Measurements from ENCODE around the gene ALG11. TPM values are rescaled to one million over a fixed set of nuclear protein-coding genes. Genes with fewer than 3 reads are reported as not detected.
A peak's percentile ranks its signal among the peaks of the same experiment; 100 is the strongest.

ALG11 gene
- total RNA-seq, 1 experiment from 2014 or later = 23.9 TPM

DNA sequence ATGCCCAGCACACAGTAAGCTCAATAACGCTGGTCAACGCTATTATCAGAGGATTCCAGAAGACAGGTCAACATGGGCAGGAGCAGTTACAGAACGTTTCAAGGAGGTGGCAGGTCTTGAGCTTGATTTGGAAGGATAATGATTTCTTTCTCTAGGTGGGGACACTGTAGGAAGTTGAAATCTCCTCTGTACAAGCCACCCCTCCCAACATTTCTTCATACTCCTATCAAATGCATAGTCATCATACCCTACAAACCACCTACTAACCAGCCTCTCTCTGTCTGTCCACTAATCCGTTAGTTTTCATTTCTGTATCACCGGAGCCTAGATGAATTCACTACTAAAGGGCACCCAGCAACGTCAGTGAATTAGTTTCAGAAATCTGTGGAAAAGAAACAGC is 2.3 kb upstream of the ALG11 start:
- ATAC-seq = no peak
- CTCF ChIA-PET = no interaction called here
- H3K4me3 ChIP-seq (ENCODE audit: low read depth in 2 of 2, low read length in 2 of 2) = peak overlapping the region in 1 of 2 experiments; percentile 98; a peak in 2 of 4 replicates

DNA sequence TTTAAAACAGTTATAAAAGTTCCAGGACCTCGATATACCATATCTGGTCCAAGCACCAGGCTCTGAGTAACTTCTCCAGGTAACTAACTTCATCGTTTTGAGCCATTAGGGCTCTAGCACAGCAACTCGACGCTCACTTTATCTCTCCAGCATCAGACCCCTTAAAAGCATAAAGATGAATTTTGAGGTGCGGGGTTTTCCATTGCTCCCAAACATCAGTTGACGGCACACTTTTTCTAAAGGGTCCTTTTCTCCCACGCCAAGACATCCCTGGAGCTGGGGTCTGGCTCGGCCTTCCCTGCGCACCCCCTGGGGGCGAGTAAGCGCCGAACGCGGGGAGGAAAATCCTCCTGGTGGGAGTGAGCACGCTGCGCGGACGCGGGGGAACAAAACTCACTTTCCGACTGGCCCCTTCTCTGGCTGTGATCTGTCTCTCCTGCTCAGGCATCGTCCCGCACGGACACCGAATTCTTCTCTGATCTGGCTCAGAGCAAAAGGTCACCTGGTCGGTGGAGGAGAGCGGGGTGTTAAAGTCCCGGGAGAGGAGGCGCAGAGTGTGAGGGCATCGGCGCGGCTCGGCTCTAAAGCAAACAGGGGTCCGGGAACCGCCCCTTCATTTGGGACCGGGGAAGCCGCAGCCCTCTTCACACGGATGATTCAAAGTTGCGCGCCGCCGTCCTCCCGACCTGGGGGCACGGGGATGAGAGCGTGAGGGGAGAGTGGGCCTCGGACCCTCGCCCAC is 1.1 kb upstream of the ALG11 start, which contains the start of gene ATP7B:
TSS of gene ATP7B (minus strand) at position 561 of the 742 bp plus-strand sequence. CDS start at position 448, 113 bp downstream.
- in situ Hi-C loops (cut with HindIII; ENCODE audit: low pct_unique_long_range_greater_than_20kb, low sequenced_read_pairs) = no loop called here
- peaks cover 8% of the 10 kb centered on the region for H3K4me1 ChIP-seq (ENCODE audit: control insufficient read depth, insufficient read depth, low read length)

More for the DNA sequence above, 2.3 kb upstream of the ALG11 start:
- Histone ChIP-seq H3K27me3 (ENCODE audit: control insufficient read depth, insufficient read depth, low read length) (no peaks in the 10 kb centered on the region), H3K4me1 (ENCODE audit: control insufficient read depth, insufficient read depth, low read length) (peaks cover 8% of the 10 kb centered on the region), H3K27ac (ENCODE audit: low read length) (peak overlapping the region; percentile 6; the same call in 1 of the 2 replicates), H3K9me3 (ENCODE audit: control insufficient read depth, insufficient read depth, low read depth, low read length) (no peaks in the 10 kb centered on the region), H3K36me3 (ENCODE audit: control insufficient read depth, insufficient read depth, low read length) (peaks cover 6% of the 10 kb centered on the region; the same call in 1 of the 2 replicates)
- in situ Hi-C loops (cut with HindIII; ENCODE audit: low pct_unique_long_range_greater_than_20kb, low sequenced_read_pairs) = no loop called here
- BruUV-seq (replicated peaks) = no TSS peak
- DNase-seq (ENCODE audit: low read depth, low spot score) = no peak
- POLR2A ChIA-PET = no interaction called here
- intact Hi-C loops (cut with micrococcal nuclease; ENCODE audit: unreplicated experiment) = loop anchor here (10.0 kb wide), 1 partner anchor 185 kb away; no protein-coding TSS in a partner anchor
- TF ChIP-seq POLR2AphosphoS5 (IDR thresholded peaks at IDR 0.05; ENCODE audit: low read depth, low read length) (no peak), SIN3A (IDR thresholded peaks at IDR 0.05; ENCODE audit: borderline replicate concordance, insufficient read depth, low read depth, low read length) (no peak), TCF7L2 (IDR thresholded peaks at IDR 0.05; ENCODE audit: low read depth, low read length) (no peak)
- TF ChIP-seq, protein P1, sequence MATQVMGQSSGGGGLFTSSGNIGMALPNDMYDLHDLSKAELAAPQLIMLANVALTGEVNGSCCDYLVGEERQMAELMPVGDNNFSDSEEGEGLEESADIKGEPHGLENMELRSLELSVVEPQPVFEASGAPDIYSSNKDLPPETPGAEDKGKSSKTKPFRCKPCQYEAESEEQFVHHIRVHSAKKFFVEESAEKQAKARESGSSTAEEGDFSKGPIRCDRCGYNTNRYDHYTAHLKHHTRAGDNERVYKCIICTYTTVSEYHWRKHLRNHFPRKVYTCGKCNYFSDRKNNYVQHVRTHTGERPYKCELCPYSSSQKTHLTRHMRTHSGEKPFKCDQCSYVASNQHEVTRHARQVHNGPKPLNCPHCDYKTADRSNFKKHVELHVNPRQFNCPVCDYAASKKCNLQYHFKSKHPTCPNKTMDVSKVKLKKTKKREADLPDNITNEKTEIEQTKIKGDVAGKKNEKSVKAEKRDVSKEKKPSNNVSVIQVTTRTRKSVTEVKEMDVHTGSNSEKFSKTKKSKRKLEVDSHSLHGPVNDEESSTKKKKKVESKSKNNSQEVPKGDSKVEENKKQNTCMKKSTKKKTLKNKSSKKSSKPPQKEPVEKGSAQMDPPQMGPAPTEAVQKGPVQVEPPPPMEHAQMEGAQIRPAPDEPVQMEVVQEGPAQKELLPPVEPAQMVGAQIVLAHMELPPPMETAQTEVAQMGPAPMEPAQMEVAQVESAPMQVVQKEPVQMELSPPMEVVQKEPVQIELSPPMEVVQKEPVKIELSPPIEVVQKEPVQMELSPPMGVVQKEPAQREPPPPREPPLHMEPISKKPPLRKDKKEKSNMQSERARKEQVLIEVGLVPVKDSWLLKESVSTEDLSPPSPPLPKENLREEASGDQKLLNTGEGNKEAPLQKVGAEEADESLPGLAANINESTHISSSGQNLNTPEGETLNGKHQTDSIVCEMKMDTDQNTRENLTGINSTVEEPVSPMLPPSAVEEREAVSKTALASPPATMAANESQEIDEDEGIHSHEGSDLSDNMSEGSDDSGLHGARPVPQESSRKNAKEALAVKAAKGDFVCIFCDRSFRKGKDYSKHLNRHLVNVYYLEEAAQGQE (IDR thresholded peaks at IDR 0.05; ENCODE audit: insufficient read depth in 1 of 2, low read depth in 2 of 2, low read length in 1 of 2) = no peak
- TF ChIP-seq, protein P2, sequence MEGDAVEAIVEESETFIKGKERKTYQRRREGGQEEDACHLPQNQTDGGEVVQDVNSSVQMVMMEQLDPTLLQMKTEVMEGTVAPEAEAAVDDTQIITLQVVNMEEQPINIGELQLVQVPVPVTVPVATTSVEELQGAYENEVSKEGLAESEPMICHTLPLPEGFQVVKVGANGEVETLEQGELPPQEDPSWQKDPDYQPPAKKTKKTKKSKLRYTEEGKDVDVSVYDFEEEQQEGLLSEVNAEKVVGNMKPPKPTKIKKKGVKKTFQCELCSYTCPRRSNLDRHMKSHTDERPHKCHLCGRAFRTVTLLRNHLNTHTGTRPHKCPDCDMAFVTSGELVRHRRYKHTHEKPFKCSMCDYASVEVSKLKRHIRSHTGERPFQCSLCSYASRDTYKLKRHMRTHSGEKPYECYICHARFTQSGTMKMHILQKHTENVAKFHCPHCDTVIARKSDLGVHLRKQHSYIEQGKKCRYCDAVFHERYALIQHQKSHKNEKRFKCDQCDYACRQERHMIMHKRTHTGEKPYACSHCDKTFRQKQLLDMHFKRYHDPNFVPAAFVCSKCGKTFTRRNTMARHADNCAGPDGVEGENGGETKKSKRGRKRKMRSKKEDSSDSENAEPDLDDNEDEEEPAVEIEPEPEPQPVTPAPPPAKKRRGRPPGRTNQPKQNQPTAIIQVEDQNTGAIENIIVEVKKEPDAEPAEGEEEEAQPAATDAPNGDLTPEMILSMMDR (IDR thresholded peaks at IDR 0.05) = no peak

More for the DNA sequence above, 1.1 kb upstream of the ALG11 start, which contains the start of gene ATP7B:
- no TSS peak for BruUV-seq (replicated peaks)
- Histone ChIP-seq H3K27ac (ENCODE audit: low read length) (peak within 1 kb of the TSS; percentile 89), H3K9me3 (ENCODE audit: control insufficient read depth, insufficient read depth, low read depth, low read length) (no peaks in the 10 kb centered on the region), H3K4me3 (ENCODE audit: low read depth in 2 of 2, low read length in 2 of 2) (peak within 1 kb of the TSS; percentile 98 to 99), H3K27me3 (ENCODE audit: control insufficient read depth, insufficient read depth, low read length) (no peaks in the 10 kb centered on the region), H3K36me3 (ENCODE audit: control insufficient read depth, insufficient read depth, low read length) (peaks cover 6% of the 10 kb centered on the region; the same call in 1 of the 2 replicates)
- intact Hi-C loops (cut with micrococcal nuclease; ENCODE audit: unreplicated experiment) = no loop called here
- POLR2A ChIA-PET = no interaction called here
- DNase-seq (ENCODE audit: low read depth, low spot score) (no peak), ATAC-seq (peak; percentile 55)
- TF ChIP-seq SIN3A (IDR thresholded peaks at IDR 0.05; ENCODE audit: borderline replicate concordance, insufficient read depth, low read depth, low read length) (no peak), TCF7L2 (IDR thresholded peaks at IDR 0.05; ENCODE audit: low read depth, low read length) (no peak), POLR2AphosphoS5 (IDR thresholded peaks at IDR 0.05; ENCODE audit: low read depth, low read length) (no peak)
- TF ChIP-seq, protein P2 (IDR thresholded peaks at IDR 0.05) = no peak
- TF ChIP-seq, protein P1 (IDR thresholded peaks at IDR 0.05; ENCODE audit: insufficient read depth in 1 of 2, low read depth in 2 of 2, low read length in 1 of 2) = no peak
- CTCF ChIA-PET = no interaction called here

Measured in Panc1 (cell line).